ENCODE measurements around the gene ZNF367.
A peak's percentile ranks its signal among the peaks of the same experiment; 100 is the strongest.

Gene ZNF367

DNA sequence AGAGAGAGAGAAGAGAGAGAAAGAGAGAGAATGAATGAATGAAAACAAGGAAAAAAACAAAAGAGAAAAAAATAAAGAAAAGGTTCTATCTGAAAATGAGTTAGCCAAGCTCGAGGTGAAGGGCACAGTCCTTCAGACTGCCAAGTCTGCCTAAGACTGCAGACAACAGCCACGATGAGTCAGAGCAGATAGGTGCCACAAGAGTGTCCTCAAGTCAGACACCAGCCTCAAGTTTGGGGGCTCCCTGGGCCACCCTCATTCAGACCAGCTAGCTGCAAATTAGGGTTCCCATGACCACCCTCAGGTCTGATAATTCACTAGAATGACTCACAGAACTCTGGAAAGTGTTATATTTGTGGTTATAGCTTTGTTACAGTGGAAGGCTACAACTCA is 17.9 kb upstream of the ZNF367 start:
- no peak for DNase-seq

DNA sequence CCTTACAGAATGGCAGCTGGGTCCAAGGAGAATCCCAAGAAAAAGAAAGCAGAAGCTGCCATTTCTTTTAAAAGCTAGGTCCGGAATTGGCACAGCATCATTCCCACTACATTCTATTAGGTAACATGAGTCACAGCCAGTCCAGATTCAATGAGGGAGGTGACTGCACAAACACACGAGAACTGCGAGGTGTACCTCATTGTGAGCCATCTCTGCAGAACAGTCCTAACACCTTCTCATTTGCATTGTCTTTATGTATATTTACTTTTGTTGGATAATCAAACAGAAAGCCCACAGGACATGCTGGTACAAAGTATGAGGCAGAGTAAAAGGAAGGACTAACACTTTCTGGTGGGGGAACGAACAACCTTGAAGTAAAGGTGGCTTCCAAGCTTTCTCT is 17.2 kb upstream of the ZNF367 start:
- no peak for DNase-seq

DNA sequence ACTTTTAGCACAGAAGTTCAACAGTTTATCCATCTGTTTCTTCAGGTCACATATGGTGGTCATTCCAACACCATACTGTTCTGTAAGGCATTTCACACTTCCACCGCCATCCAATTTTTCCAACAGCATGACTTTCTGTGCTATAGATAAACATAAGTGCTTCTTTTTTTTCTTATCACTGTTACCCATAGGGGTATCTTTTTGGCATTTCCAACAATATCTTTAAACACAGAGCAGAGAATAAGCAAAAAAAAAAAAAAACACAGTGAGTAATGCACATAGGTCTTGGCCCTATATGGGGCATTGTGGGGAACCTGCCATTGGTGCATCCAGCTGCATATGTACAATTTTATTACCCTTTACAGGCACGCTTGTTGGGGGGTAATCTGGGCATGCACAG is 12.2 kb upstream of the ZNF367 start:
- no peak for DNase-seq

DNA sequence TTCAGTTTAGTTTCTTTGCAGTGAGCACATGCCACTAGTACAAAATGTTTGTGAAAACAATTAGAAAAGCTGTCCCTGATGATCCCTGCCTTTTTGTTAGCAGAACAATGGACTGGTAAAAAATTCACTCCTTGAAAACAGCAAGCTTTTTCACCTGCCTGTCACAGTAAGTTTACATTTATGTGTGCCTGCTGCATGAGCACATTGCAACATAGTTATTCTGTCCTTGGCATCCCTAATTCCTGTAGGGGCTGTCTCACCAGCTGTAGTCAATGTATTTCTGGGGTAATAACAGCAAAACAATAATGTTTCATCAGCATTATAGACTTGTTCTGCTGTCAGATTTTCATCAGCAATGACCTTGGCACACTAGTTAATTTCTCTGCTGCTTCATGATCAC is 11.6 kb upstream of the ZNF367 start:
- no peak for DNase-seq

DNA sequence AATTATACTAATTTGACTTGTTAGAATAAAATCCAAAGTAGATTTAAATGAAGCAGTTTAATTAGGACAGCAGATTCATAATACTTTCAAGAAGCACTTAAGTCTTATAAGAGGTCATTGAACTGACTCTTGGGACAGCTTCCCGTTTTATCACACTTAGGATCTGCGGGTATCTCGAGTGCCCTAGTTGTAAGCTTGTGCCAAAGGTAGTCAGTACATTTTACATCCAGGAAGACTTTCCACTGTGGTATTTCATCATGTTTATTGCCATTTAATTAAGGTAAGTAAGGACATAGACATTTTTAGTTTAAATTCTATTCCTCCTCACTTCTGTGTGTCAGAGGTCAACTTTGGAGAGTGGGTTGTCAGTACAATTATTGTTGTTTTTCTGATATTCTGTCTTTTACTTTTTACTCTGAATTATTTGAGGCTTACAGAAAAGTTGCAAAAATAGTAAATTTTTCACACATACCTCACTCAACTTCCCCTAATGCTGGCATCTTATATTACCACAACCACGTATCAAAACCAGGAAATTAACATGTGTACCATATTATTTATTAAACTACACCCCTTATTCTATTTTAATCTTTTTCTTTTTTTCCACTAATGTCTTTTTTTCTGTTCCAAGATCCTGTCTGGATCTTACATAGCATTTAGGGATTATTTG is 7.5 kb upstream of the ZNF367 start:
- no peak for DNase-seq

DNA sequence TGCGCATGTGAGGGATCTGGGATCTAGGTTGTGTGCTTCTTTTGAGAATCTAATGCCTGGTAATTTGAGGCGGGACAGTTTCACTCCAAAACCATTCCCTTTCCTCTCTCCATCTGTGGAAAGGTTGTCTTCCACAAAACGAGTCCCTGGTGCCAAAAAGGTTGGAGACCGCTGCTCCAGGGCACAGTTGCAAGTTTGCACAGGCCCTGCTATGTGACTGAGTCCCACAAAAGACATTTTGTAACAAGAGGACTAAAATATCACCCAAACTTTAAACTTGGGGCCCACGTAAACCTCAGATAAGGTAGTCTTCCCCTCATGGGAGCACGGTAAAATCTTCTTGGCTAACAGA is 5.8 kb upstream of the ZNF367 start:
- no peak for DNase-seq

DNA sequence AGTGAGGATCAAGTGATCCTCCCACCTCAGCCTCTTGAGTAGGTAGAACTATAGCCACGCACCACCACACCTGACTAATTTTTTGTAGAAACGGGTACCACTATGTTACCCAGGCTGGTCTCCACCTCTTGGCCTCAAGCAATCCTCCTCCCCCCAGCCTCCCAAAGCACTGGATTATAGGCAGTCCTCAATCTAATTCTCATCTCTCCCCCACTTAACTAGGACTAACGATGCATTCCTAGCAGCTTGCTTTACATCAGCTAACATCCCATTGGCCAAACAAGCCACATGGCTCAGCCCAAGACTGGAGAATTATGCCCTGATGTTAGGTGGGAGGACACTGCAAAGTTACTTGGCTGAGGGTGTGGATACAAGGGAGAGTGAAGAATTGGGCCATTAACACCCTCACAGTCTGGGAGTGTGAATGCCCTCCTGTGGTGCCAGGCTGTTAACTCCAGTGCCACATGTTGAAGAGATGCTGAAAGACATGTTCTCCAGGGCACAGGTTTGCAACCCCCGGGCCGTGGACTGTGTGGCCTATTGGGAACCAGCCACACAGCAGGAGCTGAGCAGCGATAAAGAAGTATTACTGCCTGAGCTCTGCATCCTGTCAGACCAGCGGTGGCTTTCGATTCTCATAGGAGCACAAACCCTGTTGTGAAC is 5.3 kb upstream of the ZNF367 start:
- DNase-seq: no peak

DNA sequence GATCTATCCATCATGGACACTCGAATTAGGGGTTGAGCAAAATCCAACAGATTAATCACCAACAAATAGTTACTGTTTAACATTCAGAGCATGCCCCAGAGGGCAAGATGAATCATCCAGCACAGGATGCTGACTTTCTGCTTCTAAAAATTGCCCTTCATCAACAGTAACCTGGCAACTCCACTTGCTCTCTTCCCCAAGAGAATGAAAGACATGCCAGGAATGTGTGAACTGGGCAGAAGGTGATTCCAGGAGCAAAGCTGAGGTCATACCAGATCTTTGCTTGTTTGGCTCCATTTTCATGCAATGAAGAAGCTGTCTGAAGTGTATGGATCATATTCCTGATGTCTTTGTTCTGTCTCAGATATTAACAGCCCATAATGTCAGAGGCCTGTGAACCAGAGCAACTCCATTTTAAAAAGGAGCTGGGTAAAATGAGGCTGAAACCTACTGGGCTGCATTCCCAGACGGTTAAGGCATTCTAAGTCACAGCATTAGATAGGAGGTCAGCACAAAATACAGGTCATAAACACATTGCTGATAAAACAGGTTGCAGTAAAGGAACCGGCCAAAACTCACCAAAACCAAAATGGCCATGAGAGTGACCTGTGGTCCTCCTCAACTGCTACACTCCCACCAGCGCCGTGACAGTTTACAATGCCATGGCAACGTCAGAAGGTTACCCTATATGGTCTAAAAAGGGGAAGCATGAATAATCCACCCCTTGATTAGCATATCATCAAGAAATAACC is 2.5 kb upstream of the ZNF367 start:
- peak; percentile 75 for DNase-seq

DNA sequence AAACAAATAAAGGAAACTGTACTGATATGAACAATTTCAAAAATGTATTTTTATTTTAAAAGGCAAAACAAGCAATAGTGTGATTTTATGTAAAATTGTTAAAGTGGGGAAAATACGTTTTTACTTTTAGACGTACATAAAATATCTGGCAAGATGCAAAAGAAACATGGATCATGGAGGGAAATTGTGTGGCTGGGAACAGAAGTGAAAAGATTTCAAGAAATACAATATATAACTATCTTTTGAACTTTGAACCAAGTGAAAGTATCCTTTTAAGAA is 1.5 kb upstream of the ZNF367 start:
- DNase-seq: no peak

DNA sequence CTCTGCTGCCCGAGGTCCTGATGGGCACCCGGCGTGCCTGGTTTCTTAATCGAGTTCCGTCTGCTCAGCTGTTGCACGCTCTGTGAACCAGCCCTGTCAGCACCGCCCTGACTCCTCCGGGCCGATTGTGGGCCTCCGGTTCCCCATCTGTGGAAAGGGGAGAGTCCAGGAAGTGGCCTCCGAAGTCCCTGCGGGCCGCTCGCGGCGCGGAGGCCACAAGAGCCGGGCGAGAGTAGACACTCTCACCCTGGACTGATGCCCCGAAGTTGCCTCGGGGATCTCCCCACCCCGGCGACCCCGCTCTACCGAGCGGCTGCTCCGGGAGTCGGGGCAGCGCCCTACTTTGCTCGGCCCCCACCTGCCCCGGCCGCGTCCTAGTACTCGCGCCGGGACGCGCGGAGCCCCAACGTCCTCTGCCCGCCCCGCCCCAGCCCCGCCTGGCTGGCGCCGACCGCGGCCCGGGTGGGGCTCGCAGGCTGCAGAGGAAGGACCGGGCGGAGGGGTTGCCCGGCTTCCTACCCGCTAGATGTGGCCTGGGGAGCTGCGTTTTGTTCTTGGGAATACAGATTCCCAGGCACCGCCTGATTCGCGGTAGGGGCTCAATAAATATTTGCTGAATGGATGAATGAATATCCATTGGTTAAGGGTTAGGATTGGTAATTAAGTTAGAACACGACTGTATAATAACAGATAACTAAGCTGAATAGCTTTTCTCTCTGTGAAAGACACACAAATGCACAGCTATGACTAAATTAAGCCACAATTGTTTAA is 935 bp upstream of the ZNF367 start:
- peak; percentile 79 for DNase-seq

DNA sequence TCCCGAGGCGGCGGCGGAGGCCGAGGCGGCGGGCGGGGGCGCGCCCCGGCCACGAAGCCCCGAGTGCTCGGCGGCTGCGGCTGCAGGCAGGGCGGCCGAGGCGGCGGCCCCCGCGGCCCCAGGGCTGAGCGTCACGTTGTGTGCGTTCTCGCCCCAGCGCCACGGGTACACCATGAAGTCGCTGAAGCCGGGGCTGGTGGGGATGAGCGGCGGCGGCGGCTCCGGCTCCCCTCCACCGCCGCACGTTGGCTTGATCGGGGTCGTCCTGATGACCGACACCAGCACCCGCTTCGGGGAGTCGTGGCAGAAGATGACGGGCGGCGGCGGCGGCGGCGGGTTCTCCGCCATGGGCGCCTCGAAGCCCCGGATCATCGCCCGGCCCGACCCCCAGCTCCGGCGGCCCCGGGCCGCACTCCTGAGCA is 498 bp downstream of the ZNF367 start:
- no peak for DNase-seq

DNA sequence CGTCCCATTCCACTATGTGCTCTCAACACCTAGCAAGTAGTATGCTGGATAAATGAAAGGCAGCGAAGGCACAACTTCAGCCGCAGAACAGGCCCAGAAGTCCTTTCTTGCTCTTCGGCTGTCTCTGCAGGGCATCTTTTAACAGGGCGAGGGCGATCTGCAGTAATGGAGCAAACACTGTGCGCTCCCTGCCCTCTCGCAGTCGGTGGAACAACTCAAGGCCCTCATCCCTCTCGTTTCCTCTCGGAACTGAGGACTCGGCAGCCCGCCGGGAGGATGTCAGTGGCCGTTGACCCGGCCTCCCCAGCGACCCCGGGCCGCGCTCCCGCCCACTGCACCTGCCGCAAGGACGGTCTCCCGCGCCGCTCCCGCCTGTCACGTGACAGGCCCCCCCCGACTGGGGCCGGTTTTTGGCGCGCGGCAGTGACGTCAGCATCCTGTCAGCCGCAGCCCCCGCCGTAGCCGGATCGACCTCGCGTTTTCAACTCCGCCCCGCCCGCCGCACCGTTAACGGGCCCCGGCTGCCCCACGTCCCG is 1.1 kb downstream of the ZNF367 start:
- DNase-seq: peak; percentile 93

DNA sequence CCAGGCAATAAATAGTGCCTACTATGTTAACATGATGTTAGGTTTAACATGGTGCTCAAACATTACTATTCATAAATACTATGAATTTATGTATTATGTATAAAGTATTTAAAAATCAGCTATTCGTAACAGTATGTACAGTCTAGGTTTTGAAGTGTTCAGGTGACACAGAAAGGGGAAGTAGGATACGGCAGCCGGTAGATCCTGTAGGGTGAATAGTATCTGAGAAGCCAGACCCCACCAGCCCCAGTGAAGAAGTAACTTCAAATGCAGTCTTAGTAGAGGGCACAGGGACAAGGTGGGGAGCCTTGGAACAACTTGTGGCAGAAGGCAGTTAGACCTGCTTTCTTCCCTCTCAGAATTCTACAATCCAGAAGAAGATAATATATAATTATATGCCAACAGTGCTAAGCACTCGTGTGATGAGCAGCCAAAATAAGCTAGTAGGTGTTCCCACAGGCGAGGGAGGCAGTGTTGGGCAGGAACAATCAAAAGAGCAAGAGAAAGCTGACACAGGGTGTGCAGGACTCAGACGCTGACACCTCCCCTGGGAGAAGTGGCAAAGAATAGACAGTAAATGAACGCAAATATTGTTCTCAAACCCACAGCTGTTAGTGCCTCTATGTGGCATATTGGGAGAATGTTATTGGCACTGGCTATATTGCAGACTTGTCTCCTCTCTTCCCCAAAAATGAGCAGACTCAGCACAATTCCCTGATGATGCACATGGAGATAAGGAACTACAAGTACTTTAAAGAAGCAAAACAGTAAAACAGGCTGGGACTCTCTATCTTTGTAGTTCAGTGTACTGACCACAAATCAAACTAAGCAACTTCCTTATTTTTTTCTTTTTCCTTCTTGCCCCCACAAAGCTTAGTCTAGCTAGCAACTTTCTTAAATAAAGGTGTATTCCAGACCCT is 4.6 kb downstream of the ZNF367 start:
- no peak for DNase-seq

DNA sequence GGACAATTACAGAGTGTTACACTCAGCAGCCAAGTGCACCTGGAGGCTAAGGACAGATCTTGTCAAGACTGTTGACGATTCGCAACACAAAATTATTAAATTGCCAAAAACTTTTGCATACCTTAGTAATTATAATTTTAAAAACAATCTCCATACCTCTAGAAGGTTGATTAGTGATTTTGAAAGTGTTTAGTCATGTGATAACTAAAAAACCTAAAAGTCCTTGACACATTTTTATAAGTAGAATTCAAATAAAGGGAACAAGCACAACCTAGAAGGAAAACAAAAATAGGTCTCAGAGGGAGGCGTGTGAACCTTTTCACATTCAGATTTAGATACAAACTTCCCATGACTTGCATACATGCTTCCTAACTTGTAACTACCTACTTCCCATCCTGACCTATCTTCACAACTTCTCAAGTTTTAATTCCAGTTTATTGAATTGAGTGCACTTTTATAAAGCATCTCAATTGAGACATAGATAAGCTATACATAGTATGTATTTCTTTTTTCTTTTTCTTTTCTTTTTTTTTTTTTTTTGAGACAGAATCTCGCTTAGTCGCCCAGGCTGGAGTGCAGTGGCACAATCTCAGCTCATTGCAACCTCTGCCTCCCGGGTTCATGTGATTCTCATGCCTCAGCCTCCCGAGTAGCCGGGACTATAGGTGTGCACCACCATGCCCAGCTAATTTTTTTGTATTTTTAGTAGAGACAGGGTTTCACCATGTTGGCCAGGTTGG is 5.8 kb downstream of the ZNF367 start:
- DNase-seq: no peak

DNA sequence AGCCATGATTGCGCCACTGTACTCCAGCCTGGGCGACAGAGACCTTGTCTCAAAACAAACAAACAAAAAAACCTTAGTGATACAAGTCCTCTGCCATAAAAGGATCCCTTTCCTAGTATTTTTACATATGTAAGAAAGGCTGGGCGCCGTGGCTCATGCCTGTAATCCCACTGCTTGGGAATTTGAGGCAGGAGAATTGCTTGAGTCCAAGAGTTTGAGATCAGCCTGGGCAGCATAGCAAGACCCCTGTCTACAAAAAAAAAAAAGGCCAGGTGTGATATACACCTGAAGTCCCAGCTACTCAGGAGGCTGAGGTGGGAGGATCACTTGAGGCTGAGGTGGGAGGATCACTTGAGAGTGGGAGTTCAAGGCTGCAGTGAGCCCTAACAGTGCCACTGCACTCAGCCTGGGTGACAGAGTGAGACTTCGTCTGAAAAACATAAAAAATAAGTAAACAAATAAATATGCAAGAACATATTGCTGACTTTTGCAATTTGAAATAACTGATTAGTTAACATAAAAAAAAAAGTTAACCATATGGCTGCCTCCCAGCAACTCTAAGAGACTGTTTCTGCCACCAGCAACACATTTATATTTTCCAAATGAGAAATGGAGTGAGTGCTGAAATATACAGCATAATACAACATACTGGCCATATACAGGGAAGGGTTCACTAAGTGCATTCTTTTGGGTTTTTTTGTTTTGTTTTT is 6.9 kb downstream of the ZNF367 start:
- DNase-seq: no peak

DNA sequence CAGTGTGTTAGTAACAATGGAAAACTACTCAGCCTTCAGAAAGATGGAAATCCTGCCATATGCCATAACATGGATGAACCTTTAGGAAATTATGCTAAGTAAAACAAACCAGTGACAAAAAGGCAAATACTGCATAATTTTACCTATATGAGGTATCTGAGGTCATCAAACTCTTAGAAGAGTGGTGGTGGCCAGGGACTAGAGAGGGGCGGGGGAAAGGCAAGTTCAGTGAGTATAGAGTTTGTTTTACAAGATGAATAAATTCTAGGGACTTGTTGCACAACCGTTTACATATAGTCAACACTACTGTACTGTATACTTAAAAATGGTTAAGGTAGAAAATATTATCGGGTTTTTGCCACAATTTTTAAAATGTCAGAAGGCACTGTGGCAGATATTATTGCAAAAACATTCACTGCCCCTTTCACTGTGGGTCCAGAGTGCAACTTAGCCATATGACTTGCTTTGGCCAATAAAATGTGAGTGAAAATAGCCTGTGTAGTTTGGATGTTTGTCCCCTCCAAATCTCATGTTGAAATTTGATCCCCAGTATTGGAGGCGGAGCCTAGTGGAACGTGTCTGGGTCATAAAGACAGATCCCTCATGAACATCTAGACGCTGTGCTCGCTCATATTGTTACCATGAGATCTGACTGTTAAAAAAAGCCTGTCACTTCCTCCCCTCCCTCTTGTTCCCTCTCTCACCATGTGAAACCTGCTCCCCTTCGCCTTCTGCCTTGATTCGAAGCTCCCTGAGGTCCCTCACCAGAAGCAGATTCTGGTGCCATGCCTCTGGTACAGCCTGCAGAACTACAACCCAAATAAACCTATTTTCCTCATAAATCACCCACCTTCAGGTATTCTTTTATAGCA is 9.5 kb downstream of the ZNF367 start:
- no peak for DNase-seq

DNA sequence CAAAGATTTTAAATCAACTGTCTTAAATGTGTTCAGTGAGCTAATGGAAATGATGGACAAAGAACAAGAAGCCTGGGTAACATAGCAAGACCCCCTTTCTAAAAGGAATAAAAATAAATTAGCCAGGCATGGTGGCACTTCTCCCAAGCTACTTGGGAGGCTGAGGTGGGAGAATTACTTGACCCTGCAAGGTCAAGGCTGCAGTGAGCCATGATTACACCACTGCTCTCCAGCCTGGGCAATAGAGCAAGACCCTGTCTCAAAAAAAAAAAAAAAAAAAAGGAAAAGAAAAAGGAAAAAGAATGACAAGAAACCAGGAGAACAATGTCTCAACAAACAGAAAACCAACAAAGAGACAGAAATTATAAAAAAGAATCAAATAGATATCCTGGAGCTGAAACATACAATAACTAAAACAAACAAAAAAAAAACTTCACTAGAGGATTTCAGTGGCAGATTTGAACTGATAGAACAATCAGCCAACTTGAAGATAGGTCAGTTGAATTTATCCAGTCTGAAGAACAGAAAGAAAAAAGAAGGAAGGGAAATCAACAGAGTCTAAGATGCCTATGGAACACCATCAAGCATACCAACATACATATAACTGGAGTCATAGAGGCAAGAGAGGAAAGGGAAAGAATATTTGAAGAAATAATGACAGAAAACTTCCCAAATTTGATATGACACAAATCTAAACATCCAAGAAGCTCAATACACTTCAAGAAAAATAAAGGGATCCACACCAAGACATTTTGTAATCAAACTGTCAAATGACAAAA is 17.8 kb downstream of the ZNF367 start:
- DNase-seq: no peak

DNA sequence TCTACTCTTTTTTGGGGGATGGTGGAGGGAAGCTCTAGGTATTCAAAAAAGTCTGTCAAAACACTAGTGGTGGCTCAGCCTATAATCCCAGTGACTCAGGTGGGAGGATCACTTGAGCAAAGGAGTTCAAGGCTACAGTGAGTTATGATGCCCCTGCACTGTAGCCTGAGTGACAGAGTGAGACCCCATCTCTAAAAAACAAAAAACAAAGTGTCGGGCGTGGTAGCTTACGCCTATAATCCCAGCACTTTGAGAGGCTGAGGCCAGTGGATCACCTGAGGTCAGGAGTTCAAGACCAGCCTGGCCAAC is 18.9 kb downstream of the ZNF367 start:
- no peak for DNase-seq

DNA sequence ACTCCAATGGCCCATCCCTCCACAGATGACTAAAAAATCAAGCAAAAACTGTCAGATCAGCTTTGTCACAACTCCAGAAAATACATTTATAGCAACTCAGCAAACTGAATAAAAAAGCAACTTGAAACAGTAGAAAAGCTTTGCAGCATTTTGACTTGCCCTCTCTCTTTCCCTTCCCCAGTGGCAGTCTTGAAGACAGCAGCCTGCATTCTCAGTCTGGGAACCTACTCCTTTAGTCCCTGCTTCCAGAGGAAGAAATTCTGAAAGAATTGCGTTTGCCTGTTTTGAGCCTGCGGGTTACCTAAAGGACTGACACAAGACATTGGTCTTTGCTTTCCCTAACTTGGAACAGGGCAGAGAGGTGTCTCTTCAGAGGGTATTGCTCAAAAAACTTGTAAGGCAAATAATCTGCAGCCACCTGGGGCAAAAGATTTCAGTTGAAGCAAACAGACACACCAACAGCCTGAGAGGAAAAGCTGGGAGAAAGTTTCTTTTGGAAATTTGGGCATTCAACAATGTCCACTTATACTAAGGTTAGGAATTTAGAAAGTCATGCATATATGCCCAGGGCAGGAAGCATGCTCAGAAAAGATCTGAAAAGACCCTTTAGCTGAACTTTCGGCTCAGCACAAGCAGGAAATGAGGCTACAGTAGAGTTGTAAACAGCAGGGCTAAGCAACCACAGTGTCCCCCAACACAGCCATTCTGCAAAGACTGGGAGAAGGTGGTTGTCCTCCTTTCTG is 19.4 kb downstream of the ZNF367 start:
- no peak for DNase-seq

All from activated CD4-positive, alpha-beta T cell treated with anti-CD3 and anti-CD28 coated beads, Interleukin-2, Interleukin-6, amounts not matched to agents 100 ng/mL and 50 ng/mL, durations not matched to agents 16 hours and 8 hours (primary cell).